Measurements from ENCODE around the gene PPP1R3C. TPM values are rescaled to one million over a fixed set of nuclear protein-coding genes. Genes with fewer than 3 reads are reported as not detected.

The PPP1R3C gene
- total and polyA plus RNA-seq, 4 donors, result 25.5 to 76.1 (median 31.0) TPM

DNA sequence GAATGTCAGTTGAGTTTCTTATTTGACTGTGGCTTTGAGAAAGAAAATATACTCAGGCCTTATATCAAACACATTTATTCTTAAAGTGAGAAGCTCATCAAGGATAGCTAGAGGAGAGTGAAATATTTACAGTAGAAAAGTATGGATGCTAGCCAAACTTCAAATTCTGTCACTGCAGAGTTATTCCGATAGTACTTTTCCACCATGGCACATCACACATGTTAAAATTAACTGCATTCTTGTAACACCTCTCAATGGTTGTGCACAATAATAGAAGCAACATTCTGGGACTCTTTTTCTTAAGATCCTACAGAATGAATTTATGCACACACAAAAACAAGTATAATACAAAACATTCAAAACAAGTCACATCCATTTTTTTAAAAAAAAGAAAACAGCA lies 4.5 kb downstream of the PPP1R3C start:
- Histone ChIP-seq H3K36me3 (ENCODE audit: control insufficient read depth in 4 of 4, insufficient read depth in 3 of 4, low read depth in 1 of 4, low read length in 3 of 4) (peaks cover 0 to 6% (median 3%) of the 10 kb centered on the region in 4 donors), H3K27ac (ENCODE audit: low read depth in 1 of 2, low read length in 2 of 2) (peak overlapping the region in 1 of 2 donors; percentile 14), H3K4me1 (ENCODE audit: control insufficient read depth in 4 of 4, insufficient read depth in 4 of 4, low read length in 3 of 4) (peaks cover 0 to 34% (median 19%) of the 10 kb centered on the region in 4 donors), H3K9ac (ENCODE audit: low read depth in 1 of 2, low read length in 2 of 2) (no peak overlapping the region), H3K27me3 (ENCODE audit: control insufficient read depth in 4 of 4, insufficient read depth in 4 of 4, low read length in 3 of 4) (no peaks in the 10 kb centered on the region), H3K9me3 (ENCODE audit: control insufficient read depth in 4 of 4, low read length in 3 of 4) (no peaks in the 10 kb centered on the region), H3K4me3 (ENCODE audit: low read depth in 1 of 3, low read length in 3 of 3) (peak overlapping the region in 2 of 3 donors; percentile 55 to 58)
- 36% methylated on average over 1 of the region's 1 CpG for WGBS
- TF ChIP-seq YY1 (IDR thresholded peaks at IDR 0.05) (no peak), HNF4A (conservative IDR thresholded peaks at IDR 0.05) (no peak), RAD21 (IDR thresholded peaks at IDR 0.05) (no peak), JUND (IDR thresholded peaks at IDR 0.05) (no peak), SP1 (IDR thresholded peaks at IDR 0.05) (no peak), EGR1 (IDR thresholded peaks at IDR 0.05; ENCODE audit: low read depth in 2 of 2) (no peak)
- TF ChIP-seq, protein P1, sequence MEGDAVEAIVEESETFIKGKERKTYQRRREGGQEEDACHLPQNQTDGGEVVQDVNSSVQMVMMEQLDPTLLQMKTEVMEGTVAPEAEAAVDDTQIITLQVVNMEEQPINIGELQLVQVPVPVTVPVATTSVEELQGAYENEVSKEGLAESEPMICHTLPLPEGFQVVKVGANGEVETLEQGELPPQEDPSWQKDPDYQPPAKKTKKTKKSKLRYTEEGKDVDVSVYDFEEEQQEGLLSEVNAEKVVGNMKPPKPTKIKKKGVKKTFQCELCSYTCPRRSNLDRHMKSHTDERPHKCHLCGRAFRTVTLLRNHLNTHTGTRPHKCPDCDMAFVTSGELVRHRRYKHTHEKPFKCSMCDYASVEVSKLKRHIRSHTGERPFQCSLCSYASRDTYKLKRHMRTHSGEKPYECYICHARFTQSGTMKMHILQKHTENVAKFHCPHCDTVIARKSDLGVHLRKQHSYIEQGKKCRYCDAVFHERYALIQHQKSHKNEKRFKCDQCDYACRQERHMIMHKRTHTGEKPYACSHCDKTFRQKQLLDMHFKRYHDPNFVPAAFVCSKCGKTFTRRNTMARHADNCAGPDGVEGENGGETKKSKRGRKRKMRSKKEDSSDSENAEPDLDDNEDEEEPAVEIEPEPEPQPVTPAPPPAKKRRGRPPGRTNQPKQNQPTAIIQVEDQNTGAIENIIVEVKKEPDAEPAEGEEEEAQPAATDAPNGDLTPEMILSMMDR (IDR thresholded peaks at IDR 0.05; ENCODE audit: low read depth, low read length, missing input control), result no peak
- TF ChIP-seq, protein P2, sequence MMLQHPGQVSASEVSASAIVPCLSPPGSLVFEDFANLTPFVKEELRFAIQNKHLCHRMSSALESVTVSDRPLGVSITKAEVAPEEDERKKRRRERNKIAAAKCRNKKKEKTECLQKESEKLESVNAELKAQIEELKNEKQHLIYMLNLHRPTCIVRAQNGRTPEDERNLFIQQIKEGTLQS (IDR thresholded peaks at IDR 0.05), result no peak
- DNase-seq (ENCODE audit: low spot score), result no peak

DNA sequence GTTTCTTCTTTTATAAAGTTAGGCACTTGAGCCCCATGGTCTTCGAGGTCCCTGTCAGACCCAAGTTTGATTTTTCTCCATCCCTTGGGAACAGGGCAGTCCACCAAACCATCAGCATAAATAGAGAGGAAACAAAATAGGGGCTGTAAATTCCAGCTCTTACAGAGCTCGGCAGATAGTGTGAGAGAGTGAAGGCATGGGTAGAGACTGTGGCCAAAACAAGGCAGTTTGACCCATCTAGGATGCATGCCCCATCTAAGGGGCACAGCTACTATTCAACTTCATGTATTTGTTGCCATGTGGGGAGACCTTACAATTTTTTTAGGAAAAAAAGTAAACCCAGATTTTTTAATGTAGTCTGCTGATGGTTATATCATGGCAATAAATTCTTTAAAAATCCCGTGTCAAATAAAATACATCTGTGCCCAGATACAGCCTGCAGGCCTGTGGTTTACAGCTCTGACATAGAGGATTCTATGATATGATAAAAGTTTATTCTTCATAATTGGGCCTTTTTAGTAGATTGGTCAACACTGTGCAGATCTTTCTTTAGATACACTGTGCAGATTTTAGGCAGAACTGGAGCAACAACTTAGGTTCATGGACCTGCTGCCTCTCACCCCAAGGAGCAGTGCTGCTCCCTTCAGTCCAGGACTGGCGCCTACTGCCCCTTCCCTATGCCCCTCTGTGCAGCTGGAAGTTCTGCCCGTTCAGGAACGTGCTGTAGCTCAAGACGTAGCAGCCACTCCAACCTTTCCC lies 5.3 kb downstream of the PPP1R3C start:
- H3K9me3 ChIP-seq (ENCODE audit: control insufficient read depth in 4 of 4, low read length in 3 of 4), result no peaks in the 10 kb centered on the region
- no peak overlapping the region for H3K4me3 ChIP-seq (ENCODE audit: low read depth in 1 of 3, low read length in 3 of 3)
- TF ChIP-seq, protein P3, sequence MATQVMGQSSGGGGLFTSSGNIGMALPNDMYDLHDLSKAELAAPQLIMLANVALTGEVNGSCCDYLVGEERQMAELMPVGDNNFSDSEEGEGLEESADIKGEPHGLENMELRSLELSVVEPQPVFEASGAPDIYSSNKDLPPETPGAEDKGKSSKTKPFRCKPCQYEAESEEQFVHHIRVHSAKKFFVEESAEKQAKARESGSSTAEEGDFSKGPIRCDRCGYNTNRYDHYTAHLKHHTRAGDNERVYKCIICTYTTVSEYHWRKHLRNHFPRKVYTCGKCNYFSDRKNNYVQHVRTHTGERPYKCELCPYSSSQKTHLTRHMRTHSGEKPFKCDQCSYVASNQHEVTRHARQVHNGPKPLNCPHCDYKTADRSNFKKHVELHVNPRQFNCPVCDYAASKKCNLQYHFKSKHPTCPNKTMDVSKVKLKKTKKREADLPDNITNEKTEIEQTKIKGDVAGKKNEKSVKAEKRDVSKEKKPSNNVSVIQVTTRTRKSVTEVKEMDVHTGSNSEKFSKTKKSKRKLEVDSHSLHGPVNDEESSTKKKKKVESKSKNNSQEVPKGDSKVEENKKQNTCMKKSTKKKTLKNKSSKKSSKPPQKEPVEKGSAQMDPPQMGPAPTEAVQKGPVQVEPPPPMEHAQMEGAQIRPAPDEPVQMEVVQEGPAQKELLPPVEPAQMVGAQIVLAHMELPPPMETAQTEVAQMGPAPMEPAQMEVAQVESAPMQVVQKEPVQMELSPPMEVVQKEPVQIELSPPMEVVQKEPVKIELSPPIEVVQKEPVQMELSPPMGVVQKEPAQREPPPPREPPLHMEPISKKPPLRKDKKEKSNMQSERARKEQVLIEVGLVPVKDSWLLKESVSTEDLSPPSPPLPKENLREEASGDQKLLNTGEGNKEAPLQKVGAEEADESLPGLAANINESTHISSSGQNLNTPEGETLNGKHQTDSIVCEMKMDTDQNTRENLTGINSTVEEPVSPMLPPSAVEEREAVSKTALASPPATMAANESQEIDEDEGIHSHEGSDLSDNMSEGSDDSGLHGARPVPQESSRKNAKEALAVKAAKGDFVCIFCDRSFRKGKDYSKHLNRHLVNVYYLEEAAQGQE (IDR thresholded peaks at IDR 0.05), result no peak
- TF ChIP-seq SP1 (IDR thresholded peaks at IDR 0.05) (no peak), RAD21 (IDR thresholded peaks at IDR 0.05) (peak; percentile 8 to 27), RXRA (IDR thresholded peaks at IDR 0.05) (peak in 1 of 2 donors; percentile 22)
- no peaks in the 10 kb centered on the region for H3K27me3 ChIP-seq (ENCODE audit: control insufficient read depth in 4 of 4, insufficient read depth in 4 of 4, low read length in 3 of 4)
- H3K27ac ChIP-seq (ENCODE audit: low read depth in 1 of 2, low read length in 2 of 2), result peak overlapping the region; percentile 63 to 72
- no peak for DNase-seq (ENCODE audit: low spot score)
- peaks cover 0 to 6% (median 3%) of the 10 kb centered on the region in 4 donors for H3K36me3 ChIP-seq (ENCODE audit: control insufficient read depth in 4 of 4, insufficient read depth in 3 of 4, low read depth in 1 of 4, low read length in 3 of 4)
- 41% methylated on average over 7 of the region's 7 CpGs for WGBS
- H3K9ac ChIP-seq (ENCODE audit: low read depth in 1 of 2, low read length in 2 of 2), result no peak overlapping the region
- H3K4me1 ChIP-seq (ENCODE audit: control insufficient read depth in 4 of 4, insufficient read depth in 4 of 4, low read length in 3 of 4), result peaks cover 0 to 32% (median 19%) of the 10 kb centered on the region in 4 donors

DNA sequence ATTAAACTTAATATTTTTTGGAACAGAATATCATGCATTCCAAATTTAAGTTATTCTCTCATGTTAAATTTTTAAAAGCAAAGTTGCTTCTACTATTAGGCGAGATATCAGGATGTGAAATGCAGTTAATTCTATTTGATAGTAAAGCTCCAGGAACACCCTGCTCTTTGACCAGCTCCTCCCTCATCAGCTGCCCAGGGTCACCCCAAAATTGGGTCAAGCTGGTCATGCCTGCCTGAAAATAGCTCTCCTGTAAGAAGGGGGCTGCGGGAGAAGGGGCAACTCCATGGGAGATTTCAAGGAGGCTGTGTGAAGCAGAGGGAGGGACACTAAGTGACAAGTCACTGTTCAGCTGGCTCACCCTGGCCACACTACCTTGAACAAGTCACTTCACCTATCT lies 5.9 kb downstream of the PPP1R3C start:
- Histone ChIP-seq H3K4me3 (ENCODE audit: low read depth in 1 of 3, low read length in 3 of 3) (no peak overlapping the region), H3K9me3 (ENCODE audit: control insufficient read depth in 4 of 4, low read length in 3 of 4) (no peaks in the 10 kb centered on the region), H3K36me3 (ENCODE audit: control insufficient read depth in 4 of 4, insufficient read depth in 3 of 4, low read depth in 1 of 4, low read length in 3 of 4) (peaks cover 0 to 6% (median 3%) of the 10 kb centered on the region in 4 donors), H3K27me3 (ENCODE audit: control insufficient read depth in 4 of 4, insufficient read depth in 4 of 4, low read length in 3 of 4) (no peaks in the 10 kb centered on the region), H3K27ac (ENCODE audit: low read depth in 1 of 2, low read length in 2 of 2) (peak overlapping the region; percentile 63 to 72), H3K4me1 (ENCODE audit: control insufficient read depth in 4 of 4, insufficient read depth in 4 of 4, low read length in 3 of 4) (peaks cover 0 to 35% (median 21%) of the 10 kb centered on the region in 4 donors), H3K9ac (ENCODE audit: low read depth in 1 of 2, low read length in 2 of 2) (no peak overlapping the region)
- 35% methylated on average over 2 of the region's 2 CpGs for WGBS
- TF ChIP-seq HNF4G (IDR thresholded peaks at IDR 0.05) (no peak), RXRA (IDR thresholded peaks at IDR 0.05) (peak; percentile 41 to 47), HNF4A (conservative IDR thresholded peaks at IDR 0.05) (peak; percentile 28 to 64), SP1 (IDR thresholded peaks at IDR 0.05) (peak; percentile 12), TAF1 (conservative IDR thresholded peaks at IDR 0.05) (no peak), EGR1 (IDR thresholded peaks at IDR 0.05; ENCODE audit: low read depth in 2 of 2) (no peak), FOXA2 (IDR thresholded peaks at IDR 0.05) (no peak), RAD21 (IDR thresholded peaks at IDR 0.05) (no peak), NR2F2 (IDR thresholded peaks at IDR 0.05) (no peak), FOXA1 (IDR thresholded peaks at IDR 0.05) (no peak)
- TF ChIP-seq, protein P3 (IDR thresholded peaks at IDR 0.05), result no peak
- no peak for DNase-seq (ENCODE audit: low spot score)
